Stimulated activated CD4-positive, alpha-beta T cell treated with anti-CD3 and anti-CD28 coated beads, TNF-alpha, amount 100 ng/mL, for 1 hour (primary cell): ENCODE measurements around the gene EXOSC6.
"Not testable (repeated sequence)": the region's sequence is repeated elsewhere in the genome, so short reads cannot be mapped to it uniquely, and the experiment has no call there.

Experiments
- DNase-seq, 3 donors: peaks; one replicate each; pipeline ENCODE4 v3.0.0-alpha.2; 2020; ENCODE audit warnings: low read depth in 3 of 3, low spot score in 1 of 3

The EXOSC6 gene

DNA sequence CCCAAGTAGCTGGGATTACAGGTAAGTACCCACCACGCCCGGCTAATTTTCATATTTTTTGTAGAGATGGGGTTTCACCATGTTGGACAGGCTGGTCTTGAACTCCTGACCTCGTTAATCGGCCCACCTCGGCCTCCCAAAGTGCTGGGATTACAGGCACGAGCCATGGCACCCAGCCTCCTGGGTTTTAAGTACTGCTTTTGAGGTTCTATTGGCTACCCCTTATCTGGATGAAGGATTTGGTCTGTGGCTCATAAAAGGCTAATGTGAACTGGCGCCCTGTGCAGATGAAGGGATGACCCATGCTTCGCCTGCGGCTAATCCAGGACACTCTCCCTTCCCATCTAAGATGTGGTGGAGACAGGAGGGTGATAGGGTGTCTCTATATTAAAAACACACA is 52.6 kb downstream of the EXOSC6 start:
- DNase-seq: not testable (repeated sequence)

GRCh38 chr16:70198666-70199065 is 53.1 kb downstream of the EXOSC6 start:
- not testable (repeated sequence) for DNase-seq

DNA sequence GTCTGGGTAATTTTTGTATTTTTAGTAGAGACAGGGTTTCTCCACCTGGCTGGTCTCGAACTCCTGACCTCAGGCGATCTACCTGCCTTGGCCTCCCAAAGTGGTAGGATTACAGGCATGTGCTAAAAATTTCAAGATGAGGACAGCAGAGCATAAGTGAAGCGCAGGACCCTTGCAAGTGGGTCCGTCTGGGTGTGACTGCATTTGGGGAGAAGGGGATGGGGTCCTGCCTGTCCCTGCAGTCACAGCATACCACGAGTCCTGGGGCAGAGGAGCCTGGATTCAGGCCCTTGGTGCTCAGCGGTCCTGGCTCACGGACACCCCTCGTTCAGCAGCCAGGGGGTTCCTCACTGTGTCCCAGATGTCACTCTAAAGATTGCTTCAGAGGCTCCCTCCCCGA is 53.5 kb downstream of the EXOSC6 start:
- DNase-seq: not testable (repeated sequence)

- DNase-seq: not testable (repeated sequence)
Observed at GRCh38 chr16:70197611-70198010, 54.1 kb downstream of the EXOSC6 start.
